IMR-90 (cell line): Measurements from ENCODE around the gene PTPRS. TPM values are rescaled to one million over a fixed set of nuclear protein-coding genes. Genes with fewer than 3 reads are reported as not detected.

ENCODE experiments used
- MAZ ChIP-seq: IDR thresholded peaks from 2 replicates; pipeline ENCODE4 v1.6.1; 2012; ENCODE audit warnings: low read depth, mild to moderate bottlenecking, low read length, improper control_type of control experiment, moderate library complexity, borderline replicate concordance
- MXI1 ChIP-seq: IDR thresholded peaks from 2 replicates; pipeline ENCODE4 v1.6.1; 2012; ENCODE audit warnings: low read depth, mild to moderate bottlenecking, low read length, moderate library complexity, borderline replicate concordance
- NFE2L2 ChIP-seq: fragments of 150-350 bp; IDR thresholded peaks from 2 replicates; pipeline ENCODE4 v1.6.1; 2016; ENCODE audit warnings: low read depth, mild to moderate bottlenecking, low read length
- POLR2A ChIP-seq: IDR thresholded peaks from 2 replicates; pipeline ENCODE4 v1.6.1; 2012; ENCODE audit warnings: mild to moderate bottlenecking, low read depth, low read length
- RAD21 ChIP-seq: IDR thresholded peaks from 2 replicates; pipeline ENCODE4 v1.6.1; 2012; ENCODE audit warnings: low read length, improper control_type of control experiment
- RCOR1 ChIP-seq: IDR thresholded peaks from 2 replicates; pipeline ENCODE4 v1.6.1; 2012; ENCODE audit warnings: mild to moderate bottlenecking, low read length, improper control_type of control experiment; ENCODE audit not compliant: insufficient replicate concordance
- USF2 ChIP-seq: fragments of 150-350 bp; IDR thresholded peaks from 2 replicates; pipeline ENCODE4 v1.6.1; 2017; ENCODE audit warnings: mild to moderate bottlenecking, antibody characterized with exemption, low read length, low read depth
- polyA plus RNA-seq, 3 experiments: library from polyadenylated mRNA; depleted of rRNA; stranded (reverse); fragments of >200 nt; gene quantifications; 2 replicates each; pipeline ENCODE4 v1.2.3, GENCODE V29; 2012; ENCODE audit warnings: low replicate concordance in 1 of 3
- total RNA-seq: library from RNA; depleted of rRNA; stranded (reverse); fragments of >200 nt; gene quantifications from 2 replicates; pipeline ENCODE4 v1.2.3, GENCODE V29; 2012

Gene PTPRS
- total and polyA plus RNA-seq, 2 of the 4 experiments (the other 2 are of a cell fraction) = 40.1 to 51.9 TPM

GRCh38 chr19:5337126-5337525, 3.5 kb downstream of the PTPRS start (continued):
- TF ChIP-seq MAZ = no peak
- no peak for TF ChIP-seq POLR2A
- no peak for TF ChIP-seq RAD21
- TF ChIP-seq RCOR1 = no peak
- no peak for TF ChIP-seq NFE2L2
- no peak for TF ChIP-seq USF2
- TF ChIP-seq MXI1 = no peak
